Neuronal stem cell (in vitro differentiated cells): ENCODE data around the gene PRR33. TPM values are rescaled to one million over a fixed set of nuclear protein-coding genes. Genes with fewer than 3 reads are reported as not detected.
"Not testable (repeated sequence)": the region's sequence is repeated elsewhere in the genome, so short reads cannot be mapped to it uniquely, and the experiment has no call there.

Source experiments
- DNase-seq: peaks from one replicate; pipeline ENCODE4 v3.0.0-alpha.2; 2013; ENCODE audit warnings: low spot score
- H2AFZ ChIP-seq: one replicate; pipeline ENCODE4 v1.6.1; 2013; ENCODE audit warnings: mild to moderate bottlenecking, low read length, inconsistent platforms
- H2AK5ac ChIP-seq: 2 replicates; pipeline ENCODE4 v1.6.1; 2013; ENCODE audit warnings: low read depth, mild to moderate bottlenecking, inconsistent platforms, low read length, moderate library complexity, mixed read lengths
- H2BK120ac ChIP-seq: 2 replicates; pipeline ENCODE4 v1.6.1; 2013; ENCODE audit warnings: low read depth, mild to moderate bottlenecking, inconsistent platforms, low read length, moderate library complexity, mixed read lengths
- H2BK12ac ChIP-seq: one replicate; pipeline ENCODE4 v1.6.1; 2013; ENCODE audit warnings: low read length, inconsistent platforms
- H2BK15ac ChIP-seq: 2 replicates; pipeline ENCODE4 v1.6.1; 2013; ENCODE audit warnings: mild to moderate bottlenecking, low read length, inconsistent platforms, mixed read lengths
- H2BK5ac ChIP-seq: one replicate; pipeline ENCODE4 v1.6.1; 2013; ENCODE audit warnings: inconsistent platforms, mild to moderate bottlenecking, low read length, moderate library complexity
- H3K14ac ChIP-seq: one replicate; pipeline ENCODE4 v1.6.1; 2013; ENCODE audit warnings: low read length, inconsistent platforms
- H3K18ac ChIP-seq: 2 replicates; pipeline ENCODE4 v1.6.1; 2013; ENCODE audit warnings: low read length, inconsistent platforms
- H3K23ac ChIP-seq: 2 replicates; pipeline ENCODE4 v1.6.1; 2013; ENCODE audit warnings: low read depth, mild to moderate bottlenecking, mixed read lengths, low read length, inconsistent platforms; ENCODE audit not compliant: poor library complexity
- H3K27ac ChIP-seq: replicated peaks from 3 replicates; pipeline ENCODE4 v1.5.1; 2013; ENCODE audit warnings: low read length, inconsistent platforms
- H3K27me3 ChIP-seq, 3 experiments: 2 replicates each; pipeline ENCODE4 v1.6.1; 2013; ENCODE audit warnings: low read length in 3 of 3, mild to moderate bottlenecking in 2 of 3, inconsistent platforms in 1 of 3, low read depth in 1 of 3, mixed read lengths in 1 of 3, moderate library complexity in 1 of 3; ENCODE audit not compliant: control insufficient read depth in 3 of 3, insufficient read depth in 3 of 3
- H3K36me3 ChIP-seq, 2 donors: replicated peaks in 1 of 2; 2 replicates each; pipeline ENCODE4 v1.6.1; 2013; ENCODE audit warnings: low read length in 2 of 2; ENCODE audit not compliant: control insufficient read depth in 2 of 2, insufficient read depth in 2 of 2
- H3K4ac ChIP-seq: 2 replicates; pipeline ENCODE4 v1.6.1; 2013; ENCODE audit warnings: inconsistent platforms, mild to moderate bottlenecking, low read length, moderate library complexity
- H3K4me1 ChIP-seq, 2 donors: 1 replicate in 1 of 2; 2 replicates in 1 of 2; pipeline ENCODE4 v1.6.1; 2013; ENCODE audit warnings: low read length in 2 of 2, low read depth in 1 of 2; ENCODE audit not compliant: control insufficient read depth in 2 of 2, insufficient read depth in 1 of 2
- H3K4me2 ChIP-seq: one replicate; pipeline ENCODE4 v1.6.1; 2013; ENCODE audit warnings: mild to moderate bottlenecking, low read length, inconsistent platforms; ENCODE audit not compliant: insufficient read depth, poor library complexity, severe bottlenecking
- H3K4me3 ChIP-seq, 2 donors: 2 replicates each; pipeline ENCODE4 v1.5.1; 2013; ENCODE audit warnings: low read length in 2 of 2, mild to moderate bottlenecking in 2 of 2, inconsistent platforms in 1 of 2, moderate library complexity in 1 of 2
- H3K79me1 ChIP-seq: one replicate; pipeline ENCODE4 v1.6.1; 2013; ENCODE audit warnings: low read depth, mild to moderate bottlenecking, inconsistent platforms, low read length, moderate library complexity
- H3K9ac ChIP-seq: one replicate; pipeline ENCODE4 v1.6.1; 2013; ENCODE audit warnings: mild to moderate bottlenecking, low read depth, low read length, inconsistent platforms; ENCODE audit not compliant: poor library complexity
- H3K9me3 ChIP-seq, 2 donors: replicated peaks in 1 of 2; 2 replicates each; pipeline versions ENCODE3 to v1.6.1; 2013; ENCODE audit warnings: low read length in 2 of 2, mild to moderate bottlenecking in 2 of 2, inconsistent platforms in 1 of 2, low read depth in 1 of 2, mixed read lengths in 1 of 2, moderate library complexity in 1 of 2; ENCODE audit not compliant: control insufficient read depth in 2 of 2, insufficient read depth in 1 of 2
- H4K8ac ChIP-seq: one replicate; pipeline ENCODE4 v1.6.1; 2013; ENCODE audit warnings: low read depth, mild to moderate bottlenecking, inconsistent platforms, low read length, moderate library complexity
- H4K91ac ChIP-seq: one replicate; pipeline ENCODE4 v1.6.1; 2013; ENCODE audit warnings: low read length, low read depth, mild to moderate bottlenecking, inconsistent platforms; ENCODE audit not compliant: poor library complexity
- WGBS, 2 donors: extraction: QIAGEN DNeasy Blood & Tissue Kit; methylation state at CpG; one replicate each; pipeline ENCODE4 v1.1.7; 2013; ENCODE audit warnings: missing lambda C conversion rate in 2 of 2, mixed read lengths in 1 of 2; ENCODE audit not compliant: insufficient read length in 2 of 2, insufficient replicate concordance in 1 of 2; ENCODE audit errors: extremely low coverage in 2 of 2; 5-methylcytosine and 5-hydroxymethylcytosine counted together
- polyA plus RNA-seq, 2 experiments: library from polyadenylated mRNA; stranded (reverse); fragments of 200-250 nt; gene quantifications; one replicate each; pipeline ENCODE4 v1.2.3, GENCODE V29; 2013

PRR33 gene
- polyA plus RNA-seq (2013, experiment 1 of 2) = not detected
- not detected for polyA plus RNA-seq (2013, experiment 2 of 2)

GRCh38 chr11:1891831-1892115, at the start of gene PRR33:
Gene PRR33, minus strand, starts transcription at chr11:1891895. Its CDS starts 1,311 bp downstream, at chr11:1890584.
- Histone ChIP-seq H4K8ac (peak within 1 kb of the TSS; percentile 43), H2BK120ac (no peak within 1 kb of the TSS), H4K91ac (no peak within 1 kb of the TSS), H2AK5ac (peak within 1 kb of the TSS; percentile 97), H3K79me1 (no peaks in the 10 kb centered on the region), H3K4me3 (peak within 1 kb of the TSS in 1 of 2 donors; percentile 6), H3K4me1 (no peaks in the 10 kb centered on the region), H2BK5ac (peak within 1 kb of the TSS; percentile 93), H2BK12ac (peak within 1 kb of the TSS; percentile 90), H3K23ac (peak within 1 kb of the TSS; percentile 89), H3K4me2 (no peak within 1 kb of the TSS), H3K36me3 (no peaks in the 10 kb centered on the region), H3K9me3 (no peaks in the 10 kb centered on the region), H3K18ac (peak within 1 kb of the TSS; percentile 76), H3K4ac (peak within 1 kb of the TSS; percentile 84), H2AFZ (no peak within 1 kb of the TSS), H3K9ac (peak within 1 kb of the TSS; percentile 60), H3K27ac (no peak within 1 kb of the TSS), H3K14ac (peak within 1 kb of the TSS; percentile 89), H3K27me3 (peaks cover 0 to 19% (median 0%) of the 10 kb centered on the region in 3 experiments), H2BK15ac (peak within 1 kb of the TSS; percentile 89)
- no peak for DNase-seq
- no CpG with 5 or more reads among the region's 7 CpGs for WGBS, 2 donors

GRCh38 chr11:1939788-1940187, 48.1 kb upstream of the PRR33 start:
- not testable (repeated sequence) for H3K4me3 ChIP-seq, H3K79me1 ChIP-seq, H2BK15ac ChIP-seq, H3K4ac ChIP-seq, H3K4me1 ChIP-seq, H3K4me2 ChIP-seq, H4K8ac ChIP-seq, H3K9me3 ChIP-seq, H2BK120ac ChIP-seq, H4K91ac ChIP-seq, H3K18ac ChIP-seq, H3K27ac ChIP-seq, H3K9ac ChIP-seq, H2AK5ac ChIP-seq, H2AFZ ChIP-seq, H3K23ac ChIP-seq, H3K14ac ChIP-seq, H2BK5ac ChIP-seq, H3K36me3 ChIP-seq, DNase-seq, H3K27me3 ChIP-seq, H2BK12ac ChIP-seq
- WGBS, 2 donors = no CpG with 5 or more reads among the region's 1 CpG

GRCh38 chr11:1939006-1939625, 47.4 kb upstream of the PRR33 start:
- Histone ChIP-seq H3K9ac (peak overlapping the region; percentile 60), H3K79me1 (no peaks in the 10 kb centered on the region), H3K4ac (no peak overlapping the region), H3K18ac (peak overlapping the region; percentile 48), H2BK120ac (no peak overlapping the region), H4K91ac (no peak overlapping the region), H3K27ac (no peak overlapping the region), H4K8ac (peak overlapping the region; percentile 65), H2BK15ac (no peak overlapping the region), H2BK5ac (no peak overlapping the region), H2BK12ac (peak overlapping the region; percentile 58), H2AK5ac (peak overlapping the region; percentile 92), H3K23ac (peak overlapping the region; percentile 43), H3K4me2 (no peak overlapping the region), H3K36me3 (no peaks in the 10 kb centered on the region), H2AFZ (peak overlapping the region; percentile 69), H3K14ac (no peak overlapping the region), H3K4me3 (no peak overlapping the region), H3K9me3 (no peaks in the 10 kb centered on the region), H3K4me1 (peaks cover 4 to 6% of the 10 kb centered on the region in 2 donors), H3K27me3 (peaks cover 0 to 8% (median 2%) of the 10 kb centered on the region in 3 experiments)
- no peak for DNase-seq
- WGBS, 2 donors = no CpG with 5 or more reads among the region's 23 CpGs

- Histone ChIP-seq H3K23ac (peak overlapping the region; percentile 43), H3K4ac (no peak overlapping the region), H3K4me1 (peaks cover 4 to 6% of the 10 kb centered on the region in 2 donors), H3K9ac (peak overlapping the region; percentile 60), H4K8ac (no peak overlapping the region), H3K27me3 (peaks cover 0 to 9% (median 2%) of the 10 kb centered on the region in 3 experiments), H3K79me1 (no peaks in the 10 kb centered on the region), H2BK120ac (no peak overlapping the region), H2AFZ (no peak overlapping the region), H3K27ac (no peak overlapping the region), H3K36me3 (no peaks in the 10 kb centered on the region), H3K14ac (peak overlapping the region; percentile 71), H4K91ac (no peak overlapping the region), H2AK5ac (peak overlapping the region; percentile 92), H2BK15ac (peak overlapping the region; percentile 89), H2BK5ac (no peak overlapping the region), H3K9me3 (no peaks in the 10 kb centered on the region), H3K18ac (peak overlapping the region; percentile 57), H3K4me3 (no peak overlapping the region), H2BK12ac (peak overlapping the region; percentile 7), H3K4me2 (no peak overlapping the region)
- no peak for DNase-seq
- no CpG with 5 or more reads among the region's 27 CpGs for WGBS, 2 donors
Measured at GRCh38 chr11:1938343-1939005, 46.8 kb upstream of the PRR33 start.
